ENCODE results near the gene AMPD2. TPM values are rescaled to one million over a fixed set of nuclear protein-coding genes. Genes with fewer than 3 reads are reported as not detected.
A peak's percentile ranks its signal among the peaks of the same experiment; 100 is the strongest.

AMPD2 gene
- total RNA-seq, 1 experiment from 2014 or later: 69.9 TPM

DNA sequence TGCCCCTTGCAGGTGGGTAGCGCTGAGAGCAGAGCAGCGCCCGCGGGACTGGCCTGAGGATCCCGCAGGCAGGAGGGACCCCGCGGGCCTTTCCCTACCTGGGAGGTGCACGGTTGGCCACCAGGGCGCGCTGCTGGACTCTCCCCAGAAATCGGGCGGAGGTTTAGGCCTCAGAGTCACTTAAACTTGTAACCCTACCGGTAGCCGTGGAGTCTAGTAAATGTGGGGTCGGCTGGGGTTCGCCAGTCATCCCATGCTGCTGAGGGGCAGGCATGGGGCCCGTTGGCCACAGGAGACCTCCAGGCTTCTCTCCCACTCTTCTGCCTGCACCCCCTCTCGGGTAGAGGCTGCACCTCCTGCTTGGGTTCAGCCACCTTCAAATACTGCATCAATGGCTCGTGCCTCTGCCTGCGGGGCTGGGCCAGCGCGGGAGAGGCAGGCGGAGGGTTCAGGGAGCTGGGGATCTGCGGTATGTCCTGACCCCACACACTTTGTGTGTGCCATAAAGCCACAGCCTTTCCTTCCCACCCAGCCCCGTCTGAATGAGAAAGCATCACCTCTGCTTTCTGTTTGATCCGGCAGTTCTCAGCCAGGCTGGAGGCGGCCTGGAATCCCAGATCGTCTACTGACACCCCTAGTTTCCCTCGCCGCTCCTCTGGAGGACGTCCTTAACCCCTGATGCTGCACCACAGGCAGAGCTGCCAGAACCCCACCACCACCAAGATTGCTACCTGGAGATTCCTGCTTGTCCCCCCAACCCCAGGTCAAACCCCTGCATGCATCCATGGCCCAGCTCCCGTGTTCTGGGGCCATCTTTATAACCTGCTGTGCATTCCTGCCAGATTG lies 24.0 kb downstream of the AMPD2 start:
- Histone ChIP-seq H2AFZ (ENCODE audit: low read depth, low read length, poor library complexity, severe bottlenecking) (peak overlapping the region; percentile 64), H3K27ac (ENCODE audit: low read depth, low read length) (no peak overlapping the region; the same call in 1 of the 2 replicates), H3K9me3 (ENCODE audit: control insufficient read depth in 1 of 2, insufficient read depth in 1 of 2, low read depth in 1 of 2, low read length in 2 of 2) (no peaks in the 10 kb centered on the region), H3K27me3 (ENCODE audit: insufficient read depth, low read length) (no peaks in the 10 kb centered on the region), H3K4me2 (ENCODE audit: low read length) (peak overlapping the region; percentile 58), H3K36me3 (ENCODE audit: control insufficient read depth in 1 of 2, insufficient read depth in 2 of 2, low read length in 2 of 2) (no peaks in the 10 kb centered on the region), H3K79me2 (ENCODE audit: insufficient read depth, low read length) (no peaks in the 10 kb centered on the region), H3K9ac (ENCODE audit: low read length) (no peak overlapping the region), H3K4me1 (ENCODE audit: control insufficient read depth in 1 of 2, insufficient read depth in 2 of 2, low read length in 2 of 2) (peaks cover 2 to 17% of the 10 kb centered on the region in 2 experiments), H3K9me2 (ENCODE audit: insufficient read depth) (no peaks in the 10 kb centered on the region), H3K4me3 (replicated peaks in 1 of 2; ENCODE audit: low read depth in 1 of 2, low read length in 2 of 2) (peak overlapping the region; percentile 16 to 19; a peak in 3 of 4 replicates), H4K20me1 (ENCODE audit: insufficient read depth) (no peaks in the 10 kb centered on the region)
- ChIA-PET RAD21 (ENCODE audit: low non-redundant PET in 1 of 2, low total read pairs in 2 of 2, uncharacterized antibody in 2 of 2, unreplicated experiment in 2 of 2) (no interaction called here), CTCF (interaction anchor here (0.9 to 1.0 kb wide), 2 partner anchors 9 to 272 kb away, joined by 3 read pairs; no protein-coding TSS in a partner anchor), POLR2A (no interaction called here)
- intact Hi-C loops (cut with micrococcal nuclease): loop anchor here (1.0 kb wide), 1 partner anchor 341 kb away; the partner anchor contains the start of gene AHCYL1
- DNase-seq (ENCODE audit: low read depth, low spot score) (peak; percentile 60), ATAC-seq (peak; percentile 95)
- TF ChIP-seq FOSL1 (IDR thresholded peaks at IDR 0.05; ENCODE audit: low read depth) (no peak), POLR2A (IDR thresholded peaks at IDR 0.05; ENCODE audit: borderline replicate concordance, extremely low read depth, insufficient read depth, insufficient read length) (no peak), JUND (IDR thresholded peaks at IDR 0.05) (no peak), EZH2 (IDR thresholded peaks at IDR 0.05) (no peak), POLR2AphosphoS5 (IDR thresholded peaks at IDR 0.05; ENCODE audit: low read depth, low read length) (no peak), CEBPB (IDR thresholded peaks at IDR 0.05; ENCODE audit: low read depth) (no peak), ZFX (IDR thresholded peaks at IDR 0.05) (peak; percentile 60; the same call in 1 of the 2 replicates), RAD21 (IDR thresholded peaks at IDR 0.05; ENCODE audit: low read depth) (peak; percentile 83), ELF1 (IDR thresholded peaks at IDR 0.05; ENCODE audit: borderline replicate concordance, low read depth) (no peak), CBX3 (IDR thresholded peaks at IDR 0.05; ENCODE audit: low read depth) (no peak), TCF7L2 (IDR thresholded peaks at IDR 0.05; ENCODE audit: borderline replicate concordance, extremely low read depth, insufficient read depth, insufficient read length) (no peak), SP1 (IDR thresholded peaks at IDR 0.05; ENCODE audit: low read depth) (no peak), SIN3A (IDR thresholded peaks at IDR 0.05; ENCODE audit: low read depth) (no peak), EGR1 (IDR thresholded peaks at IDR 0.05; ENCODE audit: low read depth) (no peak)
- TF ChIP-seq, protein P1, sequence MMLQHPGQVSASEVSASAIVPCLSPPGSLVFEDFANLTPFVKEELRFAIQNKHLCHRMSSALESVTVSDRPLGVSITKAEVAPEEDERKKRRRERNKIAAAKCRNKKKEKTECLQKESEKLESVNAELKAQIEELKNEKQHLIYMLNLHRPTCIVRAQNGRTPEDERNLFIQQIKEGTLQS (IDR thresholded peaks at IDR 0.05): no peak
- TF ChIP-seq, protein P2, sequence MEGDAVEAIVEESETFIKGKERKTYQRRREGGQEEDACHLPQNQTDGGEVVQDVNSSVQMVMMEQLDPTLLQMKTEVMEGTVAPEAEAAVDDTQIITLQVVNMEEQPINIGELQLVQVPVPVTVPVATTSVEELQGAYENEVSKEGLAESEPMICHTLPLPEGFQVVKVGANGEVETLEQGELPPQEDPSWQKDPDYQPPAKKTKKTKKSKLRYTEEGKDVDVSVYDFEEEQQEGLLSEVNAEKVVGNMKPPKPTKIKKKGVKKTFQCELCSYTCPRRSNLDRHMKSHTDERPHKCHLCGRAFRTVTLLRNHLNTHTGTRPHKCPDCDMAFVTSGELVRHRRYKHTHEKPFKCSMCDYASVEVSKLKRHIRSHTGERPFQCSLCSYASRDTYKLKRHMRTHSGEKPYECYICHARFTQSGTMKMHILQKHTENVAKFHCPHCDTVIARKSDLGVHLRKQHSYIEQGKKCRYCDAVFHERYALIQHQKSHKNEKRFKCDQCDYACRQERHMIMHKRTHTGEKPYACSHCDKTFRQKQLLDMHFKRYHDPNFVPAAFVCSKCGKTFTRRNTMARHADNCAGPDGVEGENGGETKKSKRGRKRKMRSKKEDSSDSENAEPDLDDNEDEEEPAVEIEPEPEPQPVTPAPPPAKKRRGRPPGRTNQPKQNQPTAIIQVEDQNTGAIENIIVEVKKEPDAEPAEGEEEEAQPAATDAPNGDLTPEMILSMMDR (IDR thresholded peaks at IDR 0.05 in 2 of 3, conservative IDR thresholded peaks at IDR 0.05 in 1 of 3; ENCODE audit: borderline replicate concordance in 1 of 3, insufficient read depth in 1 of 3, low read depth in 2 of 3, low read length in 2 of 3): peak; percentile 87 to 93 (median 89)
- TF ChIP-seq, protein P3, sequence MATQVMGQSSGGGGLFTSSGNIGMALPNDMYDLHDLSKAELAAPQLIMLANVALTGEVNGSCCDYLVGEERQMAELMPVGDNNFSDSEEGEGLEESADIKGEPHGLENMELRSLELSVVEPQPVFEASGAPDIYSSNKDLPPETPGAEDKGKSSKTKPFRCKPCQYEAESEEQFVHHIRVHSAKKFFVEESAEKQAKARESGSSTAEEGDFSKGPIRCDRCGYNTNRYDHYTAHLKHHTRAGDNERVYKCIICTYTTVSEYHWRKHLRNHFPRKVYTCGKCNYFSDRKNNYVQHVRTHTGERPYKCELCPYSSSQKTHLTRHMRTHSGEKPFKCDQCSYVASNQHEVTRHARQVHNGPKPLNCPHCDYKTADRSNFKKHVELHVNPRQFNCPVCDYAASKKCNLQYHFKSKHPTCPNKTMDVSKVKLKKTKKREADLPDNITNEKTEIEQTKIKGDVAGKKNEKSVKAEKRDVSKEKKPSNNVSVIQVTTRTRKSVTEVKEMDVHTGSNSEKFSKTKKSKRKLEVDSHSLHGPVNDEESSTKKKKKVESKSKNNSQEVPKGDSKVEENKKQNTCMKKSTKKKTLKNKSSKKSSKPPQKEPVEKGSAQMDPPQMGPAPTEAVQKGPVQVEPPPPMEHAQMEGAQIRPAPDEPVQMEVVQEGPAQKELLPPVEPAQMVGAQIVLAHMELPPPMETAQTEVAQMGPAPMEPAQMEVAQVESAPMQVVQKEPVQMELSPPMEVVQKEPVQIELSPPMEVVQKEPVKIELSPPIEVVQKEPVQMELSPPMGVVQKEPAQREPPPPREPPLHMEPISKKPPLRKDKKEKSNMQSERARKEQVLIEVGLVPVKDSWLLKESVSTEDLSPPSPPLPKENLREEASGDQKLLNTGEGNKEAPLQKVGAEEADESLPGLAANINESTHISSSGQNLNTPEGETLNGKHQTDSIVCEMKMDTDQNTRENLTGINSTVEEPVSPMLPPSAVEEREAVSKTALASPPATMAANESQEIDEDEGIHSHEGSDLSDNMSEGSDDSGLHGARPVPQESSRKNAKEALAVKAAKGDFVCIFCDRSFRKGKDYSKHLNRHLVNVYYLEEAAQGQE (IDR thresholded peaks at IDR 0.05; ENCODE audit: low read depth): no peak
- no TSS peak for BruUV-seq (replicated peaks)
